ENCODE measurements around the gene CELF1. TPM values are rescaled to one million over a fixed set of nuclear protein-coding genes. Genes with fewer than 3 reads are reported as not detected.
A peak's percentile ranks its signal among the peaks of the same experiment; 100 is the strongest.

Gene CELF1
- total RNA-seq, 4 donors from 2014 or later: 90.3 to 210 (median 101) TPM

DNA sequence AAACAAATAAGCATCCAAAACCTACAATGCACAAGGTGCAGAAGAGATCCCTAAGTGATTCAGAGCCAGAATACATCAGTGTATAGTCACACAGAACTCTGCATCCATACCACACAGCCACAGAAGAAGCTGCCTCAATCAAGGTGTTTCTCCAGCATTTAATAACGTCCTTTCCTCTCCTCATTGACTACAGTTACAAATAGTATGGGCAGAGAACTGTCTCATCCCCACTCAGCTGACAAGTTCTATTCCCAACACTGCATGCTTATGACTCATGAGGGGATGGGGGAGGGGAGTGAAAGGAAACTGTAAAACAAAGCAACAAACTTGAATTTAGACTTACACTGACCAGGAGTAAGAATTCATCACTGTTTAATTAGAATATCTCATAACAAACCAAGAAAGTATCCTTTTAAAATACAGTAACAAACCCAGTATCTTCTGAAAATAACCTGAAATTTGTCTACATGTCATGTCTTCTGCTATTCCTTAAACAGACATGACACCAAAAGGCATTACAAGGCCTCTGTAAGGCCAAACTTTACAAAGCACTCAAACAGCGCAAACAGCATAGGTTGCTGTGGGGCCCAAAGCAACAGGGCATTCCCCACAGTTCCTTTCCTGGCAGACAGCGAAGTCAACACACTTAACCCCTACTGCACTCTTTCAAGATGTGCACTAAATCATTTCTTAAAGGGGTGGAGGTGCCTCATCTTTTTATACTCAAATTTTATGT is 29.3 kb downstream of the CELF1 start:
- peak overlapping the region; percentile 79 for H3K27ac ChIP-seq
- no peak for TF ChIP-seq EP300 (IDR thresholded peaks at IDR 0.05)
- TF ChIP-seq POLR2A (IDR thresholded peaks at IDR 0.05): no peak
- TF ChIP-seq POLR2AphosphoS5 (IDR thresholded peaks at IDR 0.05): no peak
- TF ChIP-seq CTCF (IDR thresholded peaks at IDR 0.05): no peak
- no peaks in the 10 kb centered on the region for H3K36me3 ChIP-seq
- no peak for DNase-seq (ENCODE audit: low spot score in 2 of 2)
- H3K4me3 ChIP-seq: peak overlapping the region; percentile 23
- 2% methylated on average over 3 of the region's 3 CpGs for WGBS
- no peaks in the 10 kb centered on the region for H3K9me3 ChIP-seq
- H3K4me1 ChIP-seq: peaks cover 69% of the 10 kb centered on the region
- H3K27me3 ChIP-seq: no peaks in the 10 kb centered on the region

DNA sequence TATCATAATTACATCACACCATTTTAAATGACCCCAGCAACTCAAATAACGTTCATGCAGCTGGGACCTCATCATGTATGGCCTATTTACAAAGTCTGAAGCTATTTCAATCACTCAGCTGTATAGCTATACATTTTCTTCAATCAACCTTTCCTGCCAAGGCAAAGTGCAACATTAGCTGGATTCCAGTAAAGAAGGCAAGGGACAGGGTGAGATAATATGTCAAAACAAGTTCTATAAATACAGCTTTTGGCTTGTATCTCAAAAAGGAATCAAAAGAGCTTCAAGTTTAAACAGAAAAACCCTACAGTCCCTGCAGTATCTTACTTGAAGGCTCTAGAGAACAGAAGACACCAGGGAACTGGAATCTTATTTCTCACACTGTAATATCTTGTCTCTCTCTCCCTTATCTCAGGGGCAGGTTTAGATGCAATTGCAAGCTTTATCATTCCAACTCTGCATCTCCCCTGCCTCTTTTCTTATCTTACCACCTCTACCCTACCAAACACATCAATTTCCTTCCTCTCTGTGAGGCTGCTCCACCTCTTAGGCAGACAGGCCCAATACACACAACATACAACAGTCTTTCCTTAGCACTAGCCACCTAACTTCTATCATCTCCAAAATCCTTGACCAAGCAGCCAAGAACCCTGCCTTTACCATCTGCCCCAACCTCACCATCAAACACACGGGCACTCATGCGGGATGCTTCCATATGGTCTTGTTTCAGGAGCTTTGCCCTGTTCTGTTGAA is 34.5 kb downstream of the CELF1 start:
- Histone ChIP-seq H3K4me1 (peaks cover 79% of the 10 kb centered on the region), H3K36me3 (no peaks in the 10 kb centered on the region), H3K9me3 (no peaks in the 10 kb centered on the region), H3K27ac (no peak overlapping the region), H3K4me3 (no peak overlapping the region), H3K27me3 (no peaks in the 10 kb centered on the region)
- WGBS: 52% methylated on average over 3 of the region's 3 CpGs
- no peak for TF ChIP-seq POLR2AphosphoS5 (IDR thresholded peaks at IDR 0.05)
- no peak for TF ChIP-seq EP300 (IDR thresholded peaks at IDR 0.05)
- TF ChIP-seq POLR2A (IDR thresholded peaks at IDR 0.05): no peak
- TF ChIP-seq CTCF (IDR thresholded peaks at IDR 0.05): no peak
- no peak for DNase-seq (ENCODE audit: low spot score in 2 of 2)

DNA sequence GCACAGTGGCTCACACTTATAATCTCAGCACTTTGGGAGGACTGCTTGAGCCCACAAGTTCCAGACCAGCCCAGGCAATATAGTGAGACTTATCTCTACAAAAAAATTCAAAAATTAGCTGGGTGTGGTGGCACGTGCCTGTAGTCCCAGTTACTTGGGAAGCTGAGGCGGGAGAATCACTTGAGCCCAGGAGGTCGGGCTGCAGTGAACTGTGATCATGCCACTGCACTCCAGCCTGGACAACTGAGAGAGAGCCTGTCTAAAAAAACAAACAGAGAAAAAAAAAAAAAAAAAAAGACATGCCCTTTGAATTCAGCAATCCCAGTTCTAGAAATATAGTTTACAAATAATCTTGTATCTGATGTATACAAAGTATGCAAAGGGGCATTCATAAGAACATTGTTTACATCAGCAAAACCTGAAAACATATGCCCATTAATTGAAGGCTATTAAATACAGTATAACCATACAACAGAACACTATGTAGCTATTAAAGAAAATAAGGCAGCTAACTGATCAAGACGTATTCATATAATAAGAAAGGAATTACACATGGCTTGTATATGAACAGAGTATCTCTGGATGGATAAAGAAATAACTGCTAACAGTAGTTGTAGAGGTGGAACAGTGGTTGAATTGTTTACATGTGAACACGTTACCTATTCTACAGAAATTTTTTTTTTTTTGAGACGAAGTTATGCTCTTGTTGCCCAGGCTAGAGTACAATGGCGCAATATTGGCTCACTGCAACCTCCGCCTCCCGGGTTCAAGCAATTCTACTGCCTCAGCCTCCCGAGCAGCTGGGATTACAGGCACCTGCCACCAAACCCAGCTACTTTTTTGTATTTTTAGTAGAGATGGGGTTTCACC is 35.7 kb downstream of the CELF1 start:
- peaks cover 78% of the 10 kb centered on the region for H3K4me1 ChIP-seq
- no peaks in the 10 kb centered on the region for H3K36me3 ChIP-seq
- H3K9me3 ChIP-seq: no peaks in the 10 kb centered on the region
- no peak for DNase-seq (ENCODE audit: low spot score in 2 of 2)
- WGBS: 67% methylated on average over 10 of the region's 10 CpGs
- no peaks in the 10 kb centered on the region for H3K27me3 ChIP-seq
- H3K4me3 ChIP-seq: no peak overlapping the region
- no peak overlapping the region for H3K27ac ChIP-seq
- TF ChIP-seq EP300 (IDR thresholded peaks at IDR 0.05) (no peak), POLR2AphosphoS5 (IDR thresholded peaks at IDR 0.05) (no peak), POLR2A (IDR thresholded peaks at IDR 0.05) (no peak), CTCF (IDR thresholded peaks at IDR 0.05) (no peak)

GRCh38 chr11:47516155-47516554 is 36.8 kb downstream of the CELF1 start:
- Histone ChIP-seq H3K27ac (no peak overlapping the region), H3K27me3 (no peaks in the 10 kb centered on the region), H3K36me3 (no peaks in the 10 kb centered on the region), H3K4me3 (no peak overlapping the region), H3K4me1 (peaks cover 76% of the 10 kb centered on the region), H3K9me3 (no peaks in the 10 kb centered on the region)
- WGBS: 73% methylated on average over 3 of the region's 3 CpGs
- TF ChIP-seq POLR2AphosphoS5 (IDR thresholded peaks at IDR 0.05): no peak
- no peak for TF ChIP-seq EP300 (IDR thresholded peaks at IDR 0.05)
- no peak for DNase-seq (ENCODE audit: low spot score in 2 of 2)

- Histone ChIP-seq H3K4me3 (no peak overlapping the region), H3K4me1 (peaks cover 80% of the 10 kb centered on the region), H3K27me3 (no peaks in the 10 kb centered on the region), H3K27ac (no peak overlapping the region), H3K9me3 (no peaks in the 10 kb centered on the region), H3K36me3 (no peaks in the 10 kb centered on the region)
- no peak for DNase-seq (ENCODE audit: low spot score in 2 of 2)
- no peak for TF ChIP-seq CTCF (IDR thresholded peaks at IDR 0.05)
- TF ChIP-seq POLR2A (IDR thresholded peaks at IDR 0.05): no peak
- TF ChIP-seq EP300 (IDR thresholded peaks at IDR 0.05): no peak
- no peak for TF ChIP-seq POLR2AphosphoS5 (IDR thresholded peaks at IDR 0.05)
- WGBS: 61% methylated on average over 5 of the region's 5 CpGs
These were observed 37.9 kb downstream of the CELF1 start for GRCh38 chr11:47514825-47515647.
